Smooth muscle cell (in vitro differentiated cells): ENCODE results near the gene CRTC3. TPM values are rescaled to one million over a fixed set of nuclear protein-coding genes. Genes with fewer than 3 reads are reported as not detected.

Source experiments
- DNase-seq: peaks from one replicate; lab custom pipeline; 2025; ENCODE audit not compliant: unreplicated experiment; lab: John Stamatoyannopoulos, UW
- H2AFZ ChIP-seq: fragments of 200-600 bp; sonication (generic); 2 replicates; pipeline ENCODE4 v1.6.0; 2016; ENCODE audit warnings: antibody characterized with exemption, low read depth, mild to moderate bottlenecking
- H3F3A ChIP-seq: fragments of 200-600 bp; sonication (generic); 2 replicates; pipeline ENCODE4 v1.6.0; 2017; ENCODE audit warnings: antibody characterized with exemption, low read depth
- H3K27ac ChIP-seq: fragments of 200-600 bp; sonication (generic); 2 replicates; pipeline ENCODE4 v1.5.1; 2016; ENCODE audit warnings: low read depth, mild to moderate bottlenecking
- H3K27me3 ChIP-seq: fragments of 200-600 bp; sonication (generic); 2 replicates; pipeline ENCODE4 v1.6.1; 2016; ENCODE audit warnings: low read depth, mild to moderate bottlenecking
- H3K36me3 ChIP-seq: fragments of 200-600 bp; sonication (generic); 2 replicates; pipeline ENCODE4 v1.5.1; 2016; ENCODE audit warnings: low read depth
- H3K4me1 ChIP-seq: fragments of 200-600 bp; sonication (generic); 2 replicates; pipeline ENCODE4 v1.5.1; 2016; ENCODE audit warnings: low read depth
- H3K4me2 ChIP-seq: fragments of 200-600 bp; sonication (generic); 2 replicates; pipeline ENCODE4 v1.6.0; 2016; ENCODE audit warnings: mild to moderate bottlenecking
- H3K4me3 ChIP-seq: fragments of 200-600 bp; sonication (generic); 2 replicates; pipeline ENCODE4 v1.5.1; 2016; ENCODE audit warnings: mild to moderate bottlenecking
- H3K79me2 ChIP-seq: fragments of 200-600 bp; sonication (generic); 2 replicates; pipeline ENCODE4 v1.6.0; 2016; ENCODE audit warnings: low read depth, mild to moderate bottlenecking
- H3K9ac ChIP-seq: fragments of 200-600 bp; sonication (generic); 2 replicates; pipeline ENCODE4 v1.6.0; 2016; ENCODE audit warnings: low read depth
- H3K9me3 ChIP-seq: fragments of 200-600 bp; sonication (generic); replicated peaks from 2 replicates; pipeline ENCODE4 v1.5.1; 2016; ENCODE audit warnings: low read depth
- H4K20me1 ChIP-seq: fragments of 200-600 bp; sonication (generic); 2 replicates; pipeline ENCODE4 v1.6.0; 2016; ENCODE audit warnings: low read depth
- CTCF ChIP-seq: fragments of 200-600 bp; sonication (generic); IDR thresholded peaks from 2 replicates; pipeline ENCODE4 v1.5.1; 2017; ENCODE audit warnings: borderline replicate concordance, mild to moderate bottlenecking, antibody characterized with exemption; ENCODE audit not compliant: insufficient read depth, poor library complexity, severe bottlenecking
- WGBS: methylation state at CpG from one replicate; pipeline ENCODE4 v1.1.7; 2016; ENCODE audit warnings: low lambda C conversion rate; 5-methylcytosine and 5-hydroxymethylcytosine counted together
- polyA plus RNA-seq: library from polyadenylated mRNA; unstranded; fragments of >200 nt; fragmentation: Nextera tagmentation; extraction: Ambion mirVana; gene quantifications from 2 replicates; pipeline ENCODE4 v1.2.1, GENCODE V29; 2016
- total RNA-seq: library from RNA; depleted of rRNA; stranded (reverse); fragments of >200 nt; gene quantifications from 2 replicates; pipeline ENCODE4 v1.2.3, GENCODE V29; 2014

CRTC3 gene
- total and polyA plus RNA-seq, 2 experiments from 2014 or later = 12.2 to 12.5 TPM

- H3K4me2 ChIP-seq = no peak overlapping the region
- peaks cover 83% of the 10 kb centered on the region for H4K20me1 ChIP-seq
- H3K4me3 ChIP-seq = no peak overlapping the region
- no peak for DNase-seq
- no peaks in the 10 kb centered on the region for H3F3A ChIP-seq
- H3K9ac ChIP-seq = no peak overlapping the region
- H3K79me2 ChIP-seq = peaks cover 10% of the 10 kb centered on the region
- H3K4me1 ChIP-seq = peaks cover 10% of the 10 kb centered on the region
- H3K9me3 ChIP-seq = no peaks in the 10 kb centered on the region
- WGBS = 48% methylated on average over 5 of the region's 5 CpGs
- H2AFZ ChIP-seq = no peak overlapping the region
- no peak for TF ChIP-seq CTCF
- no peaks in the 10 kb centered on the region for H3K27me3 ChIP-seq
- H3K27ac ChIP-seq = no peak overlapping the region
- H3K36me3 ChIP-seq = no peaks in the 10 kb centered on the region
Measured at GRCh38 chr15:90583471-90584252, 53.9 kb downstream of the CRTC3 start.

DNA sequence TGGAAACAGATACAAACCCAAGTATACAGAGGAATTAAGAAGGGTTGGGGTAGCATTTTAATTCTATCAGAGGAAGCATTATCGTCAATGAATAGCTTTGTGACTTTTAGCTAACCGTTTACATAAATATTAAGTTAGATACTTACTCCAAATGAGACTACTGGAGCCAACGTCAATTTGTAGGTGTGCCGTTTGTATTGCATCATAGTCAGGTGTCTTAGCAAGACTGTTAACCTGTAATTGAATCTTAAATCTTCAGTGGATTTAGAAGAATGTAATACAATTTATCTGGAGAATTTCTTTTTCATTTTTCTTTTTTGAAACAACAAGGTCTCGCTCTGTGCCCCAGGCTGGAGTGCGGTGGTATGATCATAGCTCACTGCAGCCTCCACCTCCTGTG lies 55.1 kb downstream of the CRTC3 start:
- WGBS = 78% methylated on average over 6 of the region's 6 CpGs
- TF ChIP-seq CTCF = no peak
- no peaks in the 10 kb centered on the region for H3K27me3 ChIP-seq
- H3K4me1 ChIP-seq = peaks cover 10% of the 10 kb centered on the region
- peaks cover 10% of the 10 kb centered on the region for H3K79me2 ChIP-seq
- H3F3A ChIP-seq = no peaks in the 10 kb centered on the region
- no peak overlapping the region for H2AFZ ChIP-seq
- H3K4me2 ChIP-seq = no peak overlapping the region
- no peak overlapping the region for H3K9ac ChIP-seq
- H4K20me1 ChIP-seq = peaks cover 77% of the 10 kb centered on the region
- no peak overlapping the region for H3K4me3 ChIP-seq
- H3K27ac ChIP-seq = no peak overlapping the region
- no peak for DNase-seq
- H3K36me3 ChIP-seq = no peaks in the 10 kb centered on the region
- no peaks in the 10 kb centered on the region for H3K9me3 ChIP-seq

DNA sequence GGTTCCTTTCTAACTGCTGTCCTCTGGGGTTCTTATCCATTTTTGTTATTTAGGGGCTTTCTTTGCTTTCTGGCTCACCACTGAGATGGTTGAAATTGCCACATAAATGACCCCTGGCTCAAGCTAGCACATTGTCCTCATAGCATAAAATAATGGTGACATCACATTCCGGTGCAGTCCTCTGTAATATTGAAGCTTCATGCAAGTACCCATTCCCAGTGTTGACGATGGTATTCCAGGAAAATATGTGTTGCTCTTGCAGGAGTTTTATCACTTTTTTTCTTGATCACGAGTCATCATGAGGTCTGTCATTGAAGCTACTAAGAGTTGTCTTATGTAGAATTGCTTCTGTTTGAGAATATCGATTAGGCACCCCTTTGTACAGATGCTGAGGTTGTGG lies 56.1 kb downstream of the CRTC3 start:
- Histone ChIP-seq H3K27ac (no peak overlapping the region), H3K27me3 (no peaks in the 10 kb centered on the region), H3F3A (no peaks in the 10 kb centered on the region), H3K4me1 (peaks cover 10% of the 10 kb centered on the region), H3K36me3 (no peaks in the 10 kb centered on the region), H3K4me3 (no peak overlapping the region), H2AFZ (no peak overlapping the region), H3K79me2 (peaks cover 4% of the 10 kb centered on the region), H4K20me1 (peaks cover 67% of the 10 kb centered on the region), H3K4me2 (no peak overlapping the region), H3K9me3 (no peaks in the 10 kb centered on the region), H3K9ac (no peak overlapping the region)
- no peak for DNase-seq
- TF ChIP-seq CTCF = no peak
- WGBS = 86% methylated on average over 4 of the region's 4 CpGs

- no peak for TF ChIP-seq CTCF
- 96% methylated on average over 5 of the region's 5 CpGs for WGBS
Measured at GRCh38 chr15:90586948-90587347, 57.2 kb downstream of the CRTC3 start.

More at GRCh38 chr15:90586948-90587347, 57.2 kb downstream of the CRTC3 start:
- H2AFZ ChIP-seq = no peak overlapping the region
- H3K4me3 ChIP-seq = no peak overlapping the region
- no peak overlapping the region for H3K27ac ChIP-seq
- peaks cover 10% of the 10 kb centered on the region for H3K4me1 ChIP-seq
- H4K20me1 ChIP-seq = peaks cover 66% of the 10 kb centered on the region
- no peak for DNase-seq
- no peaks in the 10 kb centered on the region for H3K36me3 ChIP-seq
- H3K9me3 ChIP-seq = no peaks in the 10 kb centered on the region
- H3K27me3 ChIP-seq = no peaks in the 10 kb centered on the region
- H3F3A ChIP-seq = no peaks in the 10 kb centered on the region
- H3K79me2 ChIP-seq = peaks cover 3% of the 10 kb centered on the region
- H3K9ac ChIP-seq = no peak overlapping the region
- H3K4me2 ChIP-seq = no peak overlapping the region
